GM19395 (cell line): ENCODE measurements around the gene CABLES2.
"Not testable (repeated sequence)": the region's sequence is repeated elsewhere in the genome, so short reads cannot be mapped to it uniquely, and the experiment has no call there.

Experiments
- ATAC-seq: cut with Tn5 transposase; IDR thresholded peaks from one replicate; pipeline ENCODE4 v1.9.1; 2021; ENCODE audit warnings: mild to moderate bottlenecking, moderate library complexity; ENCODE audit not compliant: unreplicated experiment

Gene CABLES2

DNA sequence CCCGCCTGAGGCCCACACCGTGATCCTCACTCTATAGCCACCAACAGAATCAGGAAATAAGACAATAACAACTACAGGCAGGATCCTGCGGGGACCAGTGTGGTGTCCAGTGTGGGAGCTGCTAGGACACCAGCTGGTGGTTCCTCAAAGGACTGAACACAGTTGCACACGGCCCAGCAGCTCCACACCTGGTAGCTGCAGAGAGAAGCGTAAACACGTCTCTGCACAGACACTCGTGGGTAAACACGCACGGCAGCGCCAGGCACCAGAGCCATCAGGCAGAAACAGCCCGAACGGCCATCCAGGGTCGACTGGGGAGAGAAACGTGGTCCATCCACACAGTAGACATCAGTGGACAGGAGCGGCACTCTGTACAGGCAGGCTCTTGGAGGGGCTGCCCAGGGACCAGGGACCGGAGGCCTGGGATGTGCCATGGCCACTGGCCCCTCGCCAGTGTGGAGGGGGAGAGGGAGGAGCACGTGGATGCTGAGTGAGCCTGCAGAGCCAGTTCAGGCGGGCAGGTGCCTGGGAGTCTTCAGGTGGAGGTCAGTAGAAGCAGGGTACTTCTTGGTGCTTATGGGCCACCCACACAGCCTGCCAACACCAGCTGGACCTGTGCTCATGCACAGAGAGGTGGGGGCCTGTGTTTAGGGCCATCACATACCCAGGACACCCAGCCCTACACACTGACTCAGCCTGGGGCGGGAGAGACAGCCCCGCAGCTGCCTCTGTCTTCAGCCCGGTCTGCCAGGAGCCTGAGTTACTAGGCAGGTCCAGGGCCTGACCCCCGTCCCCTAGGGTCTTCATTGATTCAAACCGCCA is 32.5 kb downstream of the CABLES2 start:
- no peak for ATAC-seq

DNA sequence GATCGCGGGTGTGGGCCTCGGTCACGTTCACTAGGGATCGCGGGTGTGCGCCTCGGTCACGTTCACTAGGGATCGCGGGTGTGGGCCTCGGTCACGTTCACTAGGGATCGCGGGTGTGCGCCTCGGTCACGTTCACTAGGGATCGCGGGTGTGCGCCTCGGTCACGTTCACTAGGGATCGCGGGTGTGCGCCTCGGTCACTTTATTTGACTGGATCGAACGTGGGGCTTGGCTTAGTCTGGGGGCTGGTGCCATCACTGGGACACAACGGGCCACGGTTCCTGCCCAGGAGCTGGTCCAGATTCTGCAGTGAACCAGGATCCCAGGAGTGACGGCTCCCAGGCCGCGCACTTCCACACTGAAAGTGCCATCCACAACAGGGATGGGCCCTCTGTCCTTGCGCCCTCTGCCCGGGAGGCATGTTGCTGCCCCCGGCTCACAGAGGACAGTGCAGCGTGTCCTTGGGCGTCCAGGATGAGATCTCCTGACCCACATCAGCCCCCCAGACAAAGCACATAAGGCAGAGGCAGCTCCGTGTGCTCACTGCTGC is 33.4 kb downstream of the CABLES2 start:
- not testable (repeated sequence) for ATAC-seq

DNA sequence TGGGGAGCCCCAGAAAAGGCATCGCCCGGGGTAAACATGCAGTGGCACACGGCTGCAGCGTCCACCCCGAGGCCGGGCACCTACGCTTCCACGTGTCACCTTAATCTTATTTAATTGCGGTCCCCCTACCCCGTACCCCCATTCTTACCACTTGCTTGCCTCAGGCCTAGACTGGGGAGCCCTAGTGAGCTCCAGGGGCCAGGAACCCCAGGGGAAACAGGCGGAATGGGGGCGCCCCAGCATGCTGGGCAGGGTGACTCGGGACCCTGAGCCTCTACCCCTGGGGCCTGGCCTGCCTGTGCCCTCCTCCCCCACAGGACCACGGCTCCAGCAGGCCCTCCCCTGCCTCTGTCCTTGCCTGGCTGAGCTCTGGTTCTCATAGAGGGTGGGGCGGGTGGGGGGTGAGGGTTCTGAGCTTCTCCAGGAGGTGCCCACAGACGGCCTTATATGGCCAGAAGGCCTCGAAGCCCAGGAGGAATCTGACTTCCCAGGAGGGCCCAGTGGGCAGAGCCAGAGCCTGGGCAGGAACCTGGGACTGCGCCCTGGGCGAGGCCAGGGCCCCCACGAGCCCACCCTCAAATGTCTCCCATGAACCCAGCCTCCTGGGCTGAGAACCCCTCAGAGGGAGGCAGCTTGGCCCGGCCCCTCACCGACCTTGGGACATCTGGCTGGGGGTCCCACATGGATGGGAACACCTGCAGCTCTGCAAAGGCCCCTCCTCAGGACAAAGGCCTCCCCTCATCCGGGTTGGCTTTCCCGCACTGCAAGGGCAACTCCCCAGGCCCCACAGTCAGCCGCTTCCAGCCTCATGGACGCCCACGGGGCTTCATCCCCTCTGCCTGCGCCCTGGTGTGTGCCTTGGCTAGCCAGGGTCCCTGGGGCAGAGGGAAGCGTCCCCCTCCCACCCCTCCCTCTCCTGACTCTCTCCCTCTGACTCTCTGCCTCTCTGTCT is 34.8 kb downstream of the CABLES2 start:
- ATAC-seq, result no peak

DNA sequence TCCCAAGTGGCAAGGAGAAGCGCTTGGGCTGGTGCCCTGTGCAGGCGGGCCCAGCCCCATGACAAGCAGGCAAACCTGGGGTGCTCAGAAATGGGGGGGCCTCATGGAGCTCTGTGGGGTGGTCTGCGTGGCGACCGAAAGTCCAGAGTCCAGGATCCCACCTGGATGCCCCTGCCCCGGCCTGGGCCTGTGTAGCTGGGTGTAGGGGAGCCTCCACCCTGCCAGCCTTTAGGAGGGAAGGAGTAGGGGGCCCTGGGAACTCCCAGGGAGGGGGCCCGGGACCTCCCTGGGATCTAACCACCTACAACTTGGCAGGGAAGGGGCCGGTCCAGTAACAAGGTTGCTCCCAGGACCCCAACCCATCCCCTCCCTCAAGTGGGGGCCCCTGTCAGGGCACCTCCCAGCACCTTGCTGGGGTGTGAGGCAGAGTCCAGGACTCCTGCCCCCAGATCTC is 35.5 kb downstream of the CABLES2 start:
- no peak for ATAC-seq

DNA sequence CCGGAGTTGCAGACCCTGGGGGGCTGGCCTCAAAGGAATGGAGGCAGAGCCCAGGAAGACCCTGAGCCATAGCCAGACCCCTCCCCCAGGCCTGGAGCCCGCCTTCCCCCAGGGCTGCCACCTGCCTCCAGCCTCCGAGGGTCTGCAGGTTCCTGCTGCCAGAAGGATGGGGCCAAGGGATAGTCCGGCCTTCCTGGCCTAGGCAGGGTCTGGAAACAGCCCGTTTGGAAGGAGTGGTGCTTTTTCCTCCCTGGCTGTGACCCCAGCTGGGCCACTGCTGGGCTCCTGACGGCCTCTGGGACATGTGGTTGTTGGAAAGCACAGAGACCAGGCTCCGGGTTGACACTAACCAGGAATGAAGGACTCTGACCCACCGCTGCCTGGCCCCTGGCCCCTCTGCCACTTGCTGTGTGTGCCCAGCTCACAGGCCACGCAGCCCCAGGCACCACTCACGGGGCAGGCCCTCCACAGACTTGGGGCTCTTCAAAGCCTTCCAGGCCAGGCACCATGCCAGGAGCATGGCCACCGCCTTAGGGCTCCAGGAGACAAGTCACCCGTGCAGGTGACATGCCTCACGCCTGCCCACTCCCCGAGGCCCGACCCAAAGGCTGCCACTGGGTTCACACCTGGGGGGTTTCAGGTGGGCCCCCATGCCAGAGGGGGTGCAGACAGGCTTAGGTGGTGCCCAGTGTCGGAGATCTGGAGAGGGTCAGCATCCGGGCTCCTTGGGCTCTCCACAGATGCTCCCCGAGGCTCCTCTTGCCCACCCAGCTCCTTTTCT is 36.1 kb downstream of the CABLES2 start:
- no peak for ATAC-seq

DNA sequence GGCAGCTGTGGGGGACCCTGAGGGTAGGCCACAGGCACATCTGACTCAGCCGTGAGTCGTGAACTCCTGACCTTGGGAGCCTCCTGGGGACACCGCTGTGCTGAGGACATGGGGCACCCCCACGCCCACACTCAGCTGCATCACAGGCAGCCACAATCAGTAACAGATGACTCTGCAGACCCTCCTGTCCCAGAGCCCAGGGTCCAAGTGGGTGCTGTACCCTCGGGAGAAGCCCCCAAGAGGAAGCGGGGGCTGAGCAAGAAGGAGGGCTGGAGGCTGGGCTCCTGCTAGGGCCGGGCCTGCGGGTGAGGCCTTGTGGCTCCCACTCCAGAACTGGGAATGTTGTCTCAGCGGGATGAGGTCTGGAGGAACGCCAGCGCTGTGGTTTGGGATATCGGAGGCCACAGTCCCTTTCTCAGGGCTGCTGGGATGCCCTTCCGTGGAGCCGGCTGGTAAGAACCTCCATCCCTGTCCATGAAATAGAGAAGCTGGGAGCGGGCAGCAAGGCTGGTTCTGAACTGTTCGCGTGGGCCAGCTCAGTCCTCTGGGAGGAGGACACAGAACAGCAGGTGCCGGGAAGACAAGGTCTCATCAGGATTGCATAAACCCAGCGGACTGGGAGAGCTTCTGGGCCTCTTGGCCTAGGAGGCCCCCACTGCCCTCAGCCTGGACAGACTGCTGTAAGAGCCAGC is 36.8 kb downstream of the CABLES2 start:
- ATAC-seq, result no peak

DNA sequence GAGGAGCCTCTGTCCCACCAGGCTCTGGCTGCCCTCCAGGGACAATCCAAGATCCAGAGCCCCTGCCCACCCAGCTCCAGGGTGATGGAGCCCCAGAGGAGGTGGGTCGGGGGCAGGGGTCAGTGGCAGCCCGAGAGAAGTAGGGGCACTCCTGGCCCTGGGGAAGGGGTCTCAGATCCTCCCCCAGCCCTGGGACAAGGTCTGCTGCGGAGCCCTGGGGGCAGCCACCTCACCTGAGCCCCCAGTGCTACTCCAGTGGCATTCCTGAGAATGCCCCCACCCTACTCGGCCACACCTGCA is 37.3 kb downstream of the CABLES2 start:
- ATAC-seq, result no peak

DNA sequence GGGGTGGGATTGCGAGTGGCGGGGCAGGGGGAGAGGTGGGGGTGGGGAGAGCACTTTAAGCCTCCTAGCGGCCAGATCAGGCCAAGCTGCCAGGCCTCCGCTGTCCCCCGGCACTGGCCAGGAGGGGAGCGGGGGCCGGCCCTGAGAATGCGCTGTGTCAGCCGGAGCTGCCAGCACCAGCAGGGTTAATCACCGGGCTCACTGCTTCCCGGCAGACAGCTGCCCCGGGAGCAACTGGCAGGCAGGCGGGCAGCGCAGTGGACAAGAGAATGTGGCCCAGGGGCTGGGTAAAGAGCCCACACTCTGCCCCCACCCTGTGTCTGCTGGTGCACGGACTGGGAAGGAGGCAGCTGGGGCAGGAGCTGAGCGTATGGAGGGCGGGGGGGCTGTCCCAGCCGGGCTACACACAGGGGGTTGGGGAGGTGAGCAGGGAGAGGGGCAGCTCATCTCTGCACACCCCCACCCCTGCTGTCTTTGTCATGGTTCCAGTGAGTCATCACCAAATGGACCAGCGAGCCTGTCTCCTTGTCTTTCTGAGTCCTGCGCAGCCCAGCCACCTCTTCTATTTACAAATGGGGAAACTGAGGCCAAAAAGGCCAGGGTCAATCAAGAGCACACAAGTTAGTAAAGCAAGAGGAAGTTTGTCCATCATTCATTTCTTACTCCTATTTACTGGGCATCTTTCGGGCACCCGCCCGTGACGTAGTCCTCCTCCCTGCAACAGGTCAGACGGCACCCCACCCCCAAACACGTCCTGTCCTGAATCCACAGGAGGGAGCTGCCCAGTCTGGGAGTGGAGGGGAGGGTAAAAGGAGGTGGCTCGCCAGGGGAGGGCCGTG is 37.9 kb downstream of the CABLES2 start:
- no peak for ATAC-seq

DNA sequence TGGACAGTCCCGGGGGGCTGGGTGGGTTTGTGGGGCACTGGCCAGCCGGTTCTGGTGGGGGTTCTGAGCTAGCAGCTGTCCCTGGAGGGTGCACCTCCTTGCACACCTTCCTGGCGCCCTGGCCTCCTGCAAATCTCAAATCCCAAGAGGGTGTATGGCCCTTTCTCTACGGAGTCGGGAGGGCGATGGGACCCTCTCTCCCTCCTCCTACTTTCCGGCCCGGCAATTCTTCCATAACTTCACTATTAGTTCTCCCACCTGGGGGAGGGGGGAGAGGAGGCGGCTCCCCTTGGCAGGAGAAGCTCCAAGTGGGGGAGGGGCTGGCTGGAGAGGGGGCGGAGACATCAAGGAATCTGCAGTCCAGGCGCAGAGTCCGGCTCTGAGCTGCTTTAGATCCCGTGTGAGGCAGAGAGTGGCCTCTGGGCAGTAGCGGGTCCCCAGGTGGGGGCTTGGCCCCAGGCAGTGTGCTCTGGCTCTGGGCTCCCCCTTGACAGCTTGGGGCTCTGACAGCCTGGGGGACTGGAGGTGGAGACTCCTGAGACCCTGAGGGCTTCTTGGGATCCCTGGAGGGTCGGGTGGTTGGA is 38.6 kb downstream of the CABLES2 start:
- no peak for ATAC-seq

DNA sequence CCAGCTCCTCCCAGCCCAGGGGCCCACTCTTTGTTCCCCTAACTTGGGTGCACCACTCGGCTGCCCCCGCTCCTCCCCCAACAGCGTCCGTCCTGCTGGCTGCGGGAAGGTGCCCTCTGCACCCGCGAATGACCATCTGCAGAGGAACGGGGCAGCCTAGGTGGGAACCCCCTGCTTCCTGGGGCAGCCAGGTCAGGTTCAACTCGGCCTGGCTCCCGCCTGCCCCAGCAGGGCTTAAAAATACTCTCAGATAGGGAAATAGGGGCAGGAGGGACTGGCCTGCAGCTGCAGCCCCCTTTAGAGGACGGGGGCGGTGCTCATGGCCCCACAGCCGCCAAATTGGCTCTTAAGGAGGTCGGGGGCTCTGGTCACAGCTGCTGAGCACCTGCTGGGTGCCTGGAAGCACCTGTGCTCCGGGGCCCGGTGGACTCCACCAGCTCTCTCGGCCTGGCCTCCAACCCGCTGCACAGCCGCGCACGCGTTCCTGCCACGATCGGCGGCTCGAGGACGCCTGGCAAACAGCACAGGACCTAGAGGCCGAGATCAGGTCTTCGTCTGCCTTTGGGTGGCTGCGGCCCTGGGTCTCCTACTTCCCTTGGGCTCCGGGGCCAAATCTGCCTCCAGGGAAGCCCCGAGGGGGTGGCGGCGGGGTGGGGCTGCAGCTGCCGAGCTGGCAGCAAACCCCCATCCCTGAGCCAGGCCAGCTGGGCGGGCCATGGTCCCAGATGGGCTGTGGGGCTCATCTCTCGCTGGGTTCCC is 39.3 kb downstream of the CABLES2 start:
- no peak for ATAC-seq

DNA sequence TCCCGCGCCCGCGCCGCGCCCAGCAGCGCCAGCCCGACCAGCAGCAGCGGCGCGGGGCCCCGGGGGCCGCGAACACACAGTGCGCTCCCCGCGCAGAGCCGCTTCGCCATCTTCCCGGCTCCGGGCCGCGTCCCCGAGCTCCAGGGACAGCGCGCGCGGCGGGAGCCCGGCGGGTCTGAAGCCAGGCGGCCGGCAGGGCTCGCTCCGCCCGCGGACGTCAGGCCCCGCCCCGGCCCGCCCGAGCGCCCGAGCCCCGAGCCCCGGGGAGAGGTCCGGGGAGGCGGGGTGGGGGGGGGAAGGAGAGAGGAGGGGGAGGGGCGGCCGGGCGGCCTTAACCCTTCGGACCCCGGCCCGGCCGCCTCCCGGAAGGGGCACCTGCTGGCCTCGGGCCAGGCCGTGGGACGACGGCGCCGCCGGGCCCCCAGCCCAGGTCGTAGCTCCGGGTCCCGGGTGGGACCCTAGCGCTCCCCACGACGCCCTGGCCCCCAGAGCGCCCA is 39.9 kb downstream of the CABLES2 start, which contains the start of gene LAMA5:
LAMA5 (minus strand) TSS at position 177 of the 497 bp plus-strand sequence; CDS start at position 110, 67 bp downstream.
- ATAC-seq, result no peak

DNA sequence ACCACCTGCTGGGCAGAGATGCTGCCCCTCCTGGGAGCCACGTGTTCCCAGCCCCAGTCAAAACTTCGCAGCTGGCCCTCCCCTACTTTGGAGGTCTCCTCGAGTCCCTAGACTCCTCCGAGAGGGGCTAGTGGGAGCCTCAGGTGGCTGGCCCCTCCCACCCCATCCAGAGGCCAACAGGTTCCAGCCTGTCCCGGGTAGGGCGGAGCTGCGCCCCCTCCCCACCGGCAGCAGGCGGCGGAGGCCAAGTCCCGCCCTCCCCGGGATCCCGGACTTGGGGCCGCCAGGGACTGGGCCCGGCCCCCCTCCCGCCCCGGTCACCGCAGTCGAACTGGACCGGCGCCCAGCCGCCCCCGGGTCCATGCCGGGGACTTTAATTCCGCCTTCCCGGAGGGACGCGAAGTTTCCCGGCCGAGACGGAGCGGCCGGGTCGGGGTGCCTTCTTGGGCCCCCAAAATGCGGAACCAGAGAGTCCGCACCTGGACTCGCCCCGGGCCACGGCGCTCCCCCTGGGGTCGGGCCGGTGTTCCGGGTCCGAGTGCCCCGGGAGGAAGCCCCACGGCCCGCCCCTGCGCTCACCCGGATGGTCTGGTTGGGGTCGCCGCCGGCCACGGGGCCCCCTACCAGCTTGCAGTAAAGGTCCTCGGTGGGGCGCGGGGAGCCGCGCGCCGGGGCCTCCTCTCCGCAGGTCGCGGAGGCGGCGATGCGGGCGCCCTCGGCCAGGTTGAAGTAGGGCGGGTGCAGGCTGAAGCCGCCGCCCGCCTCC is 40.5 kb downstream of the CABLES2 start:
- no peak for ATAC-seq

DNA sequence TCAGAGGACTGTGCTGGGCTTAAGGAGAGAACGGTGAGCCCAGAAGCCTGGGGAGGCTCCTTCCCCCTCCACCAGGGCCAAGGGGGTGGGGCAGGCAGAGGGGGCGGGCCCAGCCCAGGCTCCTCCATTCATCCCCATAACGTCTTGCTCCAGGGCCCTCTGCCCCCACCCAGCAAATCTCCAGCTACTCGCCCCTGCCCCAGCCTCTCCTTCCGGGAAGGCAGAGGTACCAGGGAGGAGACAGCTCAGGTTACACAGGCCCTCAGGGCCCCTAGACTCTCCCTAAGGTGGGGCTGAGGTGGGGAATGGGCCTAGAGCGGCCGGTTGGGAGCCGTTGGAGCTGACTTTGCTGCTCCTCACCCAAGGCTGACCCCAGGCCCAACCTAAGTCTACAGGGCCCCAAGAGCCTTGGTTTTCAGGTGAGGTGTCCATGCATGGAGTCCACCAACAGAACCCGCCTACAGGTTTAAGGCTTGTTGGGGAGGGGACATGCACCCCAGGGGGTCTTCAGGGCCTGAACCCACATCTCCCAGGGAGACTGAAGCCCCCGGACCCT is 41.2 kb downstream of the CABLES2 start:
- ATAC-seq, result no peak

DNA sequence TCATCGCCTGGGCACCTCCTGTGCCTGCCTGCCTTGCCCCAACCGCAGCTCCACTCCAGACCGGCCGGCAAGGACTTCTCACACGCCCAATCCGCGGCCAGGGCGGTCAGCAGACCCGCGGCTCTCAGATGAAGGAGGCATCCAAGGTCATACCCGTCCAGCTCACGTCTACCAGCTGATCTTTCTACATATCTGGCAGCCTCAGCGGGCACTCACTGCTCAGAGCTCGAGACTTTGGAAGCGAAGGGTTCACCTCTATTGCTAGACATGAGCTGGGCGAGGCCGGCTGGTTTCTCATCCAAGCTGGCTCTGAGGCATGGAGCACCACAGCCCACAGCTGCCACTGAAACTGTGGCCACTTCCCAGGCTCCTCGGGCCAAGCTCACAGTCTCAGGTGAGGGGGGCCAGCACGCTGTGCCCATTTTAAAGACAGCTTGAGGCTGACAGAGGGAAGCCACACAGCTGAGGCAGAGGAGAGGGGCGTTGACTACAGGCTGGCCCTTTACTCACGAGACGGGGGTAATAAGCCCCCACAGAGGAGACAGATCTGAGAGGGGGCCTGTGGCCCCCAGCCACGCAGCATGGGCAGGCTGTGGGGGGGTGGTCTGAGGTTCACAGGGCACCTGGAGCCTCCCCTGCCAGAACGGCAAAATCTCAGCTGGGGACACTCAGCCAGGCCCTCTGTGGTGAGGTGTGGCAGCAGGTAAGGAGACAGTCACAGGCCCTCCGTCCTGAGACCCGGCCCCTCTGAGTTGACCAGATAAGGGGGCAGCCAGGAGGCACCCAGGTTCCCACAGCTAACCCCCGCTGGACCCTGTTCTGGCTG is 42.0 kb downstream of the CABLES2 start:
- no peak for ATAC-seq

DNA sequence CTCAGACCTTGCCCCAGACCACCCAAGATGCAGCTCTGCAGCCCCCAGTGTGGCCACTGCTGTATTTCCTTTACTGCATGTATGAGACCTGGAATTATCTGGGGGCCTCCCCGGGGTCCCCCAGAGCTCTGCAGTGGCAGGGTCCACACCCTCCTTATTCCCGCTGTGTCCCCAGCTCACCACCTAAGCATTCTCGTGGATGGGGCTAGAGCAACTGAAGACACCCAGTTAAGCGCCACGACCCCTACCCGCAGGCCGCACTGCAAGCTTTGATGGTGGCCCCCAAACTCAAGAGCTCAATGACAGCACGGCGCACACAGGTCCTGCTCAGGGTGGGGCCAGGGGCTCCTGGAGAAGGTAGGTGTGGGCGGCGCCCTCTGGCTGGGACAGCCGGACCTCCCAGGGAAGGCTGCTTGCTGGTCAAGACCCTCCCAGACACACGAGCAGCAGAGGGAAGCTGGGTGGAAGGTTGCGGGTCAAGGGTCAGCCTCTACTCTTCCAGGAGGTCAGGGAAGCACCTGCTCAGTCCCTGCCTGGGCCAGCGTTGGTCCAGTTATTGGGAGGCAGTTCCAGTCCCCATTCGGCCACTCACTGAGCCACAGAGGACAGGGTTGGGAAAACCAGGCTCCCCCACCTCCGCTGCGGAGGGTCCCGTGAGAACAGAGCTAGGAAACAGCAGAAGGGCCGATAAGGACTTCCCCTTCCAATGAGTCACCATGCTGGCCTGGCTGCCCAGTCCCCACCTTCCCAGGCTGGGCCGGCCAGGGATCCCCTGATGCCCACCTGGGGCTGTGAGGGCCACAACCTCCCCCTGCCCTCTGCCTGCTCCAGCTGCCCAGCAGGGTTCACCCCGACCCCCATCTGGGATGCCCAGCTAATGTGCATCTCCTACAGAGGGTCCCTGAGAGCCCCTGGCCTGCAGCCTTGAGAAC is 42.9 kb downstream of the CABLES2 start:
- no peak for ATAC-seq
